ENCODE data around the gene SPAG16.
"Not testable (repeated sequence)": the region's sequence is repeated elsewhere in the genome, so short reads cannot be mapped to it uniquely, and the experiment has no call there.

SPAG16 gene

DNA sequence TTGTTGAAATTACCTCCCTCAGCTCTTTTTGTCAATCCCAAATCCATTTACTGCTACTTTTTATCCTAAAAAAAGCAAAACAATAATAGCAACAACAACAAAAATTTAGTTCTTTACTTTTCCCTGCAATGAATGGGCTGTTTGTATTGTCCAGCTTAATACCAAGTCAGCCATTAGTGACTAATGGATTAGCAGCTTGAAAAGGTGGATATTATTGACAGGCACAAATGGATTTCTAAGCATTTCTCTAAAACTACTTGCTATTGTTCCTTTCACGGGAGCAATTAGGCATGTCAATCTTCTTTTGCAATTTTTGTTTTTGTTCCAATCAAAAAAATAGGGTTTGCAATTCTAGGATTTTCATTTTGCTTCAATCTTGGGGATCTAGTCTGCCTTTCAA lies 32.1 kb upstream of the SPAG16 start:
- Mint-ChIP-seq H3K36me3 (no peaks in the 10 kb centered on the region), H3K4me3 (no peak overlapping the region), H3K27ac (no peak overlapping the region), H3K9me3 (no peaks in the 10 kb centered on the region), H3K4me1 (peaks cover 5% of the 10 kb centered on the region), H3K27me3 (peaks cover 36% of the 10 kb centered on the region)
- ATAC-seq = no peak

GRCh38 chr2:213253162-213253561 lies 31.1 kb upstream of the SPAG16 start:
- peaks cover 5% of the 10 kb centered on the region for H3K4me1 Mint-ChIP-seq
- peaks cover 36% of the 10 kb centered on the region for H3K27me3 Mint-ChIP-seq
- no peak for ATAC-seq
- H3K9me3 Mint-ChIP-seq = no peaks in the 10 kb centered on the region
- no peak overlapping the region for H3K4me3 Mint-ChIP-seq
- H3K27ac Mint-ChIP-seq = no peak overlapping the region
- H3K36me3 Mint-ChIP-seq = no peaks in the 10 kb centered on the region

DNA sequence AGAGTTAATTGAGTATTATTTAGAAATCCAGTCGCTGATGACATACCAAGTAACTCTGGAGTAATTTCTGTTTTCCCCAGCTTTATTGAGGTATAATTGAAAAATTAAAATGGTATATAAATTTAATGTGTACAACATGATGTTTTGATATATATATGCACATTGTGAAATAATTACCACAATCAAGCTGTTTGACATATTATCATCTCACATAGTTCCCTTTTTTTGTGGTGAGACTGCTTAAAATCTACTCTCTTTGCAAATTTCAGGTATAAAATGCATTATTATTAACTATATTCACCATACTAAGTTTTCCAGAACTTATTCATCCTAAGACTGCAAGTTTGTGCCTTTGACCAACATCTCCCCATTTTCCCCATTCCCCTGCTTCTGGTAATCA lies 25.0 kb upstream of the SPAG16 start:
- Mint-ChIP-seq H3K4me3 (no peak overlapping the region), H3K9me3 (no peaks in the 10 kb centered on the region), H3K27me3 (peaks cover 24% of the 10 kb centered on the region), H3K27ac (no peak overlapping the region), H3K4me1 (no peaks in the 10 kb centered on the region), H3K36me3 (no peaks in the 10 kb centered on the region)
- no peak for ATAC-seq

DNA sequence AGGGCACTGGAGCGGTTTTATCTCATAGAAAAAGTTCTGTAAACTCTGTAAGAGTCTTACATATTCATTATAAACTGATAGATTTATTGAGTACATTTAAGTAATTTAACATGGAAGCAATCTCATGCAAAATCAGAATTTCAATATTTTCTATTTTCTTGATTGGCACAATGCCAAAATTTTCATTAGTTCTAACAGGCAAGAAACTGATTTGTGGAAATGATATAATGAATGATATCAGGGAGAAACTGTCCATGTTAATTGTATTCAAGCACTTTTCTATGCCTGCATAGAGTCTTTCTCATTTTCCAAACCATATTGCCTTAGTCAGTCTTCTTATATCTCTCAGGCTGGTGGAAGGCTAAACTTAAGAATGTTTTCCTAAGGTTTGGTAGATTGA lies 23.0 kb upstream of the SPAG16 start:
- Mint-ChIP-seq H3K4me3 (no peak overlapping the region), H3K27me3 (peaks cover 10% of the 10 kb centered on the region), H3K27ac (no peak overlapping the region), H3K4me1 (no peaks in the 10 kb centered on the region), H3K36me3 (no peaks in the 10 kb centered on the region), H3K9me3 (no peaks in the 10 kb centered on the region)
- ATAC-seq = no peak

DNA sequence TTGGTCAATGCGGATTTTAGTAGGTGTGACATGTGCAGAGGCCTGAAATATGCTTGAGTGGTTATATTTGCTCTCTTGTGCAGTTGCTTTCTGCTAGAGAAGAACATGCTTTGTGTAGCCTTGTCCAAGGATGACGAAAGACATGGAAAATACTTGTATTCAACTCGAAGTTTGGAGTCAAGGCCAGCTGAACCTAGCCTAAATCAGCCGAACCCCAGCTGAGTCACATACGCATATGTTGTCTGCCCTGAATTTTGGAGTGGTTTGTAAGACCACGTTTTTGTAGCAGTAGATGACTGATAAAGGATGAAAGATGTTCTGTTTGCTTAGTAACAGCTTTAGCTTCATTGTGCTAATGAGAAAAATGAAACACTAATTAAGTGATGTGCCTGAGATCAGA lies 22.5 kb upstream of the SPAG16 start:
- H3K27me3 Mint-ChIP-seq = peaks cover 9% of the 10 kb centered on the region
- H3K4me3 Mint-ChIP-seq = no peak overlapping the region
- H3K4me1 Mint-ChIP-seq = no peaks in the 10 kb centered on the region
- no peaks in the 10 kb centered on the region for H3K36me3 Mint-ChIP-seq
- H3K9me3 Mint-ChIP-seq = no peaks in the 10 kb centered on the region
- ATAC-seq = no peak
- H3K27ac Mint-ChIP-seq = no peak overlapping the region

DNA sequence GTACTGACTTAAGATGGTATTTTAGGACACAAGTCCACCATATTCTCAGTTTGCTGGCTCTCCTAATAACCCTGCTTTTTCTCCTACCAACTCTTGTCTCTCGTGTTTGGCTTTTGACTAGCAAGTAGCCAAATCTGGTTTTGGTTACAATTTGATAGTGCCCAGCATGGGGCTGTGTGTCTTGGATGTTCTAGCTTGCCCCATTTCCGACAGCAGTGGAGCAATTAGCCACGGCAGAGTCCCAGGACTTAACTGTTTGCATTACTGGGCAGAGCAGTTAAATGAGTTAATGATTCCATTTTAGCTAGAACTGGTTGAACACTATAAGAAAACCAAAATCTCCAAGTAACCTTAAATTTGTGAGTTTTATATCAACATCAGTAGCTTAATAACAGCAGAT lies 18.6 kb upstream of the SPAG16 start:
- Mint-ChIP-seq H3K27ac (no peak overlapping the region), H3K4me3 (no peak overlapping the region), H3K36me3 (no peaks in the 10 kb centered on the region), H3K4me1 (no peaks in the 10 kb centered on the region), H3K9me3 (no peaks in the 10 kb centered on the region), H3K27me3 (peaks cover 9% of the 10 kb centered on the region)
- ATAC-seq = no peak

- Mint-ChIP-seq H3K36me3 (no peaks in the 10 kb centered on the region), H3K4me3 (no peak overlapping the region), H3K27me3 (peaks cover 9% of the 10 kb centered on the region), H3K4me1 (no peaks in the 10 kb centered on the region), H3K27ac (no peak overlapping the region), H3K9me3 (no peaks in the 10 kb centered on the region)
- ATAC-seq = peak; percentile 20
These were observed 17.8 kb upstream of the SPAG16 start for GRCh38 chr2:213266421-213266820.

DNA sequence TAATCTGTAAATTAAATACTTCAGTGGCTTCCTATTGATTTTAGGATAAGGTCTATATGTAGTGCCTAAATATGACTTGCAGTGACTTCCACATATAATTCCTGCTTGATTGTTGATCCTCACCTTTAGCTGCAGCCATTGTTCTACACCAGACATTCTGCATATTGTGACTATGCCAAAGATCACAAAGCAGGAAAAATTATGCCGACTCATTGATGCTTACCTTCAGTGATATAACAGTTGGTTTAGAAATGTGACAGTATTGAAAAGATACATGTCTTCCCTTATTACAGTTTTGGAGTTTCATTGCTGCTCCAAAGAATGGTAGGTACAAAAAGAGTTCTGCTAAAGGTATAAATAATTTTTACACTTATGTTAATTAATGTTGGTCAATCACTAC lies 12.3 kb upstream of the SPAG16 start:
- ATAC-seq = no peak
- Mint-ChIP-seq H3K36me3 (no peaks in the 10 kb centered on the region), H3K27ac (no peak overlapping the region), H3K9me3 (no peaks in the 10 kb centered on the region), H3K27me3 (peaks cover 3% of the 10 kb centered on the region), H3K4me1 (no peaks in the 10 kb centered on the region), H3K4me3 (no peak overlapping the region)

GRCh38 chr2:213274143-213274542 lies 10.1 kb upstream of the SPAG16 start:
- H3K4me3 Mint-ChIP-seq = no peak overlapping the region
- H3K27me3 Mint-ChIP-seq = peaks cover 15% of the 10 kb centered on the region
- ATAC-seq = no peak
- H3K27ac Mint-ChIP-seq = no peak overlapping the region
- no peaks in the 10 kb centered on the region for H3K9me3 Mint-ChIP-seq
- H3K4me1 Mint-ChIP-seq = no peaks in the 10 kb centered on the region
- H3K36me3 Mint-ChIP-seq = peaks cover 8% of the 10 kb centered on the region

GRCh38 chr2:213275265-213275664 lies 9.0 kb upstream of the SPAG16 start:
- no peak for ATAC-seq
- peaks cover 8% of the 10 kb centered on the region for H3K36me3 Mint-ChIP-seq

GRCh38 chr2:213277134-213277533 lies 7.1 kb upstream of the SPAG16 start:
- H3K27ac Mint-ChIP-seq, H3K36me3 Mint-ChIP-seq, H3K4me3 Mint-ChIP-seq, H3K9me3 Mint-ChIP-seq, ATAC-seq, H3K4me1 Mint-ChIP-seq: not testable (repeated sequence)
- peaks cover 15% of the 10 kb centered on the region for H3K27me3 Mint-ChIP-seq

More at GRCh38 chr2:213275265-213275664, 9.0 kb upstream of the SPAG16 start:
- Mint-ChIP-seq H3K27ac (no peak overlapping the region), H3K9me3 (no peaks in the 10 kb centered on the region), H3K27me3 (peaks cover 15% of the 10 kb centered on the region), H3K4me1 (no peaks in the 10 kb centered on the region), H3K4me3 (no peak overlapping the region)

DNA sequence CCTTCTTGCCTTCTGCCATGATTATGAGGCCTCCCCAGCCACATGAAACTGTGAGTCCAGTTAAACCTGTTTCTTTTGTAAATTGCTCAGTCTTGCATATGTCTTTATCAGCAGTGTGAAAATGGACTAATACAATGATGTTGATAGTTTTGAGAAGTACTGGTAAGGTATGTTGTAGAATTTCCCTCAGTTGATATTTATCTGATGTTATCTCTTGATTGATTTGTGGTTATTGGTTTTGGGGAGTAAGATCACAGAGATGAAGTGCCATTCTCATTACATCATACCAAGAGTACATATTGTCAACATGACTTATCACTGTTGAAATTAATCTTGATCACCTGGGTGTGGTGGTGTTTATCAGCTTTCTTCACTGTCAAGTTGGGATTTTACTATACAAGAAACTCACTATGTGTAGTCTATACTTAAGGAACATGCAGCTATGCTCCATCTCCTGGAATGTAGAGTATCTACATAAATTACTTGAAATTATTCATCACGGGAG lies 5.1 kb upstream of the SPAG16 start:
- Mint-ChIP-seq H3K4me3 (no peak overlapping the region), H3K4me1 (peaks cover 13% of the 10 kb centered on the region)
- ATAC-seq = no peak

GRCh38 chr2:213279971-213280370 lies 4.3 kb upstream of the SPAG16 start:
- peaks cover 8% of the 10 kb centered on the region for H3K36me3 Mint-ChIP-seq
- H3K4me1 Mint-ChIP-seq = peaks cover 18% of the 10 kb centered on the region
- H3K4me3 Mint-ChIP-seq = no peak overlapping the region
- H3K27me3 Mint-ChIP-seq = peaks cover 15% of the 10 kb centered on the region
- ATAC-seq = no peak
- no peaks in the 10 kb centered on the region for H3K9me3 Mint-ChIP-seq
- H3K27ac Mint-ChIP-seq = no peak overlapping the region

More for the DNA sequence above, 5.1 kb upstream of the SPAG16 start:
- Mint-ChIP-seq H3K9me3 (no peaks in the 10 kb centered on the region), H3K36me3 (peaks cover 8% of the 10 kb centered on the region), H3K27me3 (peaks cover 15% of the 10 kb centered on the region), H3K27ac (no peak overlapping the region)

- Mint-ChIP-seq H3K27me3 (peaks cover 15% of the 10 kb centered on the region), H3K4me3 (no peak overlapping the region), H3K36me3 (peaks cover 8% of the 10 kb centered on the region), H3K4me1 (peaks cover 18% of the 10 kb centered on the region), H3K27ac (no peak overlapping the region), H3K9me3 (no peaks in the 10 kb centered on the region)
- no peak for ATAC-seq
These were observed 3.1 kb upstream of the SPAG16 start for GRCh38 chr2:213281156-213281555.

- Mint-ChIP-seq H3K36me3 (peaks cover 4% of the 10 kb centered on the region), H3K4me1 (peaks cover 28% of the 10 kb centered on the region), H3K27ac (no peak overlapping the region), H3K9me3 (no peaks in the 10 kb centered on the region), H3K4me3 (no peak overlapping the region), H3K27me3 (no peaks in the 10 kb centered on the region)
- no peak for ATAC-seq
These were observed 1.1 kb downstream of the SPAG16 start for GRCh38 chr2:213285404-213285803.

DNA sequence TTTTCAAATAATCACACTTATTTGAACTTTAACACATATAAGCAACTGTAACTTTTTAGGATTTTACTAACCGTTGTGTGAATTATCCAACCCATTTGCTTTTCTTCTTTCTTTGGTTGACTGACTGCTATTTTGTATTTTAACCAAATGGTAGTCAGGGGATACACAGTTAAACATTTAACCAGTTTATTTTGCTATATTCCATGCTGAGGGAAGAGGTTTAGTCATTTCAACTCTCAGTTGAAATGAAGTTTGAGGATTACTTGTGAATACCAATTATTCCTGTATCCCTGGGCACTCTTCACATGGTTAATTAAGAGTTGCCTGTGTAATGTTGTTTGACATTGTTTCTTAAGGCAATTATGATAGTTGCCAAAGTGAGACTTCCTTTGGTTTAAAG lies 1.9 kb downstream of the SPAG16 start:
- H3K4me1 Mint-ChIP-seq = peaks cover 28% of the 10 kb centered on the region
- H3K4me3 Mint-ChIP-seq = no peak overlapping the region
- no peak overlapping the region for H3K27ac Mint-ChIP-seq
- H3K36me3 Mint-ChIP-seq = peaks cover 4% of the 10 kb centered on the region
- H3K27me3 Mint-ChIP-seq = no peaks in the 10 kb centered on the region
- ATAC-seq = no peak
- no peaks in the 10 kb centered on the region for H3K9me3 Mint-ChIP-seq
